HG03521 (cell line): ENCODE data around the gene HAVCR1.
"Not testable (repeated sequence)": the region's sequence is repeated elsewhere in the genome, so short reads cannot be mapped to it uniquely, and the experiment has no call there.

Experiments
- ATAC-seq: cut with Tn5 transposase; IDR thresholded peaks from one replicate; pipeline ENCODE4 v1.9.1; 2021; ENCODE audit warnings: mild to moderate bottlenecking, moderate library complexity; ENCODE audit not compliant: unreplicated experiment

Gene HAVCR1

GRCh38 chr5:157059093-157059539, at the start of gene HAVCR1:
HAVCR1 (minus strand) TSS chr5:157059116; CDS start chr5:157057943, 1,173 bp downstream.
- ATAC-seq: no peak

GRCh38 chr5:157107508-157107907, 48.6 kb upstream of the HAVCR1 start:
- no peak for ATAC-seq

GRCh38 chr5:157106630-157107461, 47.9 kb upstream of the HAVCR1 start:
- no peak for ATAC-seq

- ATAC-seq: no peak
Measured at GRCh38 chr5:157100140-157100679, 41.3 kb upstream of the HAVCR1 start.

- no peak for ATAC-seq
Measured at GRCh38 chr5:157088342-157088990, 29.6 kb upstream of the HAVCR1 start.

- ATAC-seq: no peak
Measured at GRCh38 chr5:157086751-157087359, 27.9 kb upstream of the HAVCR1 start.

- no peak for ATAC-seq
Measured at GRCh38 chr5:157085930-157086329, 27.0 kb upstream of the HAVCR1 start.

GRCh38 chr5:157080286-157080685, 21.4 kb upstream of the HAVCR1 start:
- no peak for ATAC-seq

- no peak for ATAC-seq
Measured at GRCh38 chr5:157076558-157076957, 17.6 kb upstream of the HAVCR1 start.

GRCh38 chr5:157072508-157072907, 13.6 kb upstream of the HAVCR1 start:
- no peak for ATAC-seq

GRCh38 chr5:157069949-157070348, 11.0 kb upstream of the HAVCR1 start:
- no peak for ATAC-seq

GRCh38 chr5:157068785-157069184, 9.9 kb upstream of the HAVCR1 start:
- ATAC-seq: no peak

- no peak for ATAC-seq
Measured at GRCh38 chr5:157068339-157068738, 9.4 kb upstream of the HAVCR1 start.

- no peak for ATAC-seq
Measured at GRCh38 chr5:157067005-157067404, 8.1 kb upstream of the HAVCR1 start.

GRCh38 chr5:157066080-157066479, 7.2 kb upstream of the HAVCR1 start:
- ATAC-seq: no peak

GRCh38 chr5:157063776-157064430, 5.0 kb upstream of the HAVCR1 start:
- ATAC-seq: no peak

- ATAC-seq: no peak
Measured at GRCh38 chr5:157059891-157060290, 975 bp upstream of the HAVCR1 start.

GRCh38 chr5:157057459-157058370, 1.2 kb downstream of the HAVCR1 start:
- no peak for ATAC-seq

- not testable (repeated sequence) for ATAC-seq
Measured at GRCh38 chr5:157056848-157057247, 2.1 kb downstream of the HAVCR1 start.
